Measurements from ENCODE around the gene GEMIN7.

DNA sequence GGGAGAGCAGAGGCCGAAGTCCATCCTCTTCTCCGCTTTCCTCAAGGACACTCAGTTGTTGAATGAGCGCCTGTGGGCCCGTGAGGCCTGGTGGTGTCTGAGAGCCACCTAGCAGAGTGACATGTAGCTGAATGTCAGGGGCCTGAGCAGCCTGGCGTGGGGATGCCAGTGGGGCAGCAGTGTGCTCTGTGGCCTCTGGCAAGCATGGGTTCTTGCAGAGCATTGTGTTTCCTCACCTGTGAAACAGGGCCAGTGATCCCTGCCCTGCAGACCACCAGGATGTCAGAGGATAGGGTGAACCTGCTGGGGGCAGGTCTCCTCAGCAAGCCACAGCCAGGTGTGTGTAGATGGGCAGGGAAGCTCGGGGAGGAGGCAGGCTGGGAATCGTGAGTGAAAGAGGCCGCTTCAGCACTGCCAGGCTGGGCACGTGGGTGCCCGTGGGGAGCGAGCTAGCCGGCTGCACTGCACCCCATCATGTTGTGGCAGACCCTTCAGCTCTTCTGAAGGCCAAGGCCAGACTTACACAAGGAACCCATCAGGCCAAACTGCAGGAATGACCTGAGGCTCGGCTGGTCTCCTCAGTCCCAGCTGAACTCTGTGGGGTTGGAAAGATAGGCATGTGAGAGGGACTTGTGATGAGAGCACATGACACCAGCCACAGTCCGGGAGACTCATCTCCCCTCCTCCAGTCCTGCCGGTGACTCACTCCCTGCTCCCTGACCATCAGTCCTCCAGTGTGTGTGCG lies 18.9 kb downstream of the GEMIN7 start:
- TF ChIP-seq, protein P1, sequence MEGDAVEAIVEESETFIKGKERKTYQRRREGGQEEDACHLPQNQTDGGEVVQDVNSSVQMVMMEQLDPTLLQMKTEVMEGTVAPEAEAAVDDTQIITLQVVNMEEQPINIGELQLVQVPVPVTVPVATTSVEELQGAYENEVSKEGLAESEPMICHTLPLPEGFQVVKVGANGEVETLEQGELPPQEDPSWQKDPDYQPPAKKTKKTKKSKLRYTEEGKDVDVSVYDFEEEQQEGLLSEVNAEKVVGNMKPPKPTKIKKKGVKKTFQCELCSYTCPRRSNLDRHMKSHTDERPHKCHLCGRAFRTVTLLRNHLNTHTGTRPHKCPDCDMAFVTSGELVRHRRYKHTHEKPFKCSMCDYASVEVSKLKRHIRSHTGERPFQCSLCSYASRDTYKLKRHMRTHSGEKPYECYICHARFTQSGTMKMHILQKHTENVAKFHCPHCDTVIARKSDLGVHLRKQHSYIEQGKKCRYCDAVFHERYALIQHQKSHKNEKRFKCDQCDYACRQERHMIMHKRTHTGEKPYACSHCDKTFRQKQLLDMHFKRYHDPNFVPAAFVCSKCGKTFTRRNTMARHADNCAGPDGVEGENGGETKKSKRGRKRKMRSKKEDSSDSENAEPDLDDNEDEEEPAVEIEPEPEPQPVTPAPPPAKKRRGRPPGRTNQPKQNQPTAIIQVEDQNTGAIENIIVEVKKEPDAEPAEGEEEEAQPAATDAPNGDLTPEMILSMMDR (IDR thresholded peaks at IDR 0.05) = no peak
- TF ChIP-seq POLR2A (IDR thresholded peaks at IDR 0.05) = no peak
